ENCODE measurements around the gene CCDC15. TPM values are rescaled to one million over a fixed set of nuclear protein-coding genes. Genes with fewer than 3 reads are reported as not detected.

CCDC15 gene
- total and polyA plus RNA-seq, 2 of the 4 experiments (the other 2 are of a cell fraction): 1.1 to 2.0 TPM

DNA sequence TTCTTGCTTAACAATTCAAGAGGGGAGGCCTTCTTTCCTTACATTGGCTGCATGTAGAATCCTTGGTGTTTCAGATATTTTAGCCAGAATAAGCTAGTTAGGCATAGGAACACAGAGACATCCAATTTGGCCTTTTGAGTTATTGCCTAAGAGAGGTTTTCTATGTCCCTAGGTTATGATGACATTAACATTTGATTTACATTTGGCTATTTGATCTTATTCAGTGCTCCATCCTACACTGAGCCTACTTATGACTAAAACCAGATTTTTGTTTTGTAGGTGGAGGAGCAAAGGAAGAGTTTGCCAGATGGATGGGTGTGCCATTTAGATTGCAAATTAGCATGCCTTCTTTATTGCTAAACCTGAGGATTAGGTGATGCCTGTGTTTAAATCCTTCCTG lies 98.0 kb downstream of the CCDC15 start:
- Histone ChIP-seq H3K56ac (ENCODE audit: extremely low read depth, insufficient read depth, low read length) (no peak overlapping the region), H4K91ac (ENCODE audit: insufficient read depth, low read depth, low read length) (no peak overlapping the region), H3K79me1 (ENCODE audit: low read depth in 1 of 2, low read length in 2 of 2) (no peaks in the 10 kb centered on the region), H3K27ac (ENCODE audit: insufficient read depth, low read length) (no peak overlapping the region), H3K4me2 (ENCODE audit: low read depth, low read length) (no peak overlapping the region), H3K18ac (ENCODE audit: low read depth, low read length) (no peak overlapping the region), H4K5ac (ENCODE audit: low read depth, low read length) (no peak overlapping the region), H2AK5ac (ENCODE audit: low read depth, low read length) (no peak overlapping the region), H3K9me1 (ENCODE audit: insufficient read depth, low read length) (no peaks in the 10 kb centered on the region), H4K20me1 (ENCODE audit: insufficient read depth, low read length) (no peaks in the 10 kb centered on the region), H3K9ac (ENCODE audit: low read depth, low read length) (no peak overlapping the region), H3K9me3 (ENCODE audit: control insufficient read depth, insufficient read depth, low read length) (no peaks in the 10 kb centered on the region), H3K14ac (replicated peaks; ENCODE audit: low read depth, low read length) (no peak overlapping the region), H2BK120ac (ENCODE audit: low read depth, low read length) (no peak overlapping the region), H2AK9ac (replicated peaks; ENCODE audit: low read depth, low read length, poor library complexity) (no peak overlapping the region), H2BK15ac (ENCODE audit: low read depth, low read length) (no peak overlapping the region), H2BK20ac (ENCODE audit: low read depth, low read length) (no peak overlapping the region), H2BK5ac (ENCODE audit: low read depth, low read length, poor library complexity, severe bottlenecking) (no peak overlapping the region), H3K36me3 (ENCODE audit: control insufficient read depth, insufficient read depth, low read length) (no peaks in the 10 kb centered on the region), H3K4me1 (ENCODE audit: control insufficient read depth, insufficient read depth, low read length) (no peaks in the 10 kb centered on the region), H3K27me3 (ENCODE audit: control insufficient read depth, insufficient read depth, low read length) (no peaks in the 10 kb centered on the region), H2AFZ (replicated peaks; ENCODE audit: low read length, poor library complexity) (no peak overlapping the region), H3K4ac (ENCODE audit: low read depth, low read length) (no peak overlapping the region), H3K23ac (ENCODE audit: low read depth, low read length) (no peak overlapping the region), H4K8ac (ENCODE audit: low read depth in 2 of 2, low read length in 2 of 2) (no peak overlapping the region), H3K4me3 (ENCODE audit: insufficient read depth, low read depth, low read length) (no peak overlapping the region)
- dilution Hi-C loops (cut with HindIII; ENCODE audit: low sequenced_read_pairs, unreplicated experiment): no loop called here
- in situ Hi-C loops (cut with MboI; ENCODE audit: low sequenced_read_pairs): no loop called here
- ATAC-seq (ENCODE audit: low read depth) (no peak), DNase-seq (no peak)
- CTCF ChIA-PET: no interaction called here
- POLR2A ChIA-PET (ENCODE audit: unreplicated experiment): no interaction called here
- intact Hi-C loops (cut with micrococcal nuclease): no loop called here
- BruUV-seq (replicated peaks): no TSS peak
- TF ChIP-seq MAZ (IDR thresholded peaks at IDR 0.05; ENCODE audit: borderline replicate concordance, low read depth, low read length) (no peak), RCOR1 (IDR thresholded peaks at IDR 0.05; ENCODE audit: insufficient replicate concordance, low read length) (no peak), MXI1 (IDR thresholded peaks at IDR 0.05; ENCODE audit: borderline replicate concordance, low read depth, low read length) (no peak), NFE2L2 (IDR thresholded peaks at IDR 0.05; ENCODE audit: low read depth, low read length) (no peak), CEBPB (IDR thresholded peaks at IDR 0.05; ENCODE audit: low read depth, low read length) (no peak), FOS (IDR thresholded peaks at IDR 0.05; ENCODE audit: low read depth, low read length) (no peak), SMC3 (IDR thresholded peaks at IDR 0.05; ENCODE audit: low read depth, low read length) (no peak), RFX5 (IDR thresholded peaks at IDR 0.05; ENCODE audit: low read depth, low read length) (no peak), POLR2A (IDR thresholded peaks at IDR 0.05; ENCODE audit: low read depth, low read length) (no peak), BHLHE40 (IDR thresholded peaks at IDR 0.05; ENCODE audit: low read depth, low read length) (no peak), MAFK (IDR thresholded peaks at IDR 0.05; ENCODE audit: low read depth, low read length) (no peak), CTCF (conservative IDR thresholded peaks at IDR 0.05; ENCODE audit: low read depth, low read length) (no peak), CHD1 (IDR thresholded peaks at IDR 0.05; ENCODE audit: low read depth, low read length) (no peak), RAD21 (IDR thresholded peaks at IDR 0.05; ENCODE audit: low read length) (no peak)
- TF ChIP-seq, protein P1, sequence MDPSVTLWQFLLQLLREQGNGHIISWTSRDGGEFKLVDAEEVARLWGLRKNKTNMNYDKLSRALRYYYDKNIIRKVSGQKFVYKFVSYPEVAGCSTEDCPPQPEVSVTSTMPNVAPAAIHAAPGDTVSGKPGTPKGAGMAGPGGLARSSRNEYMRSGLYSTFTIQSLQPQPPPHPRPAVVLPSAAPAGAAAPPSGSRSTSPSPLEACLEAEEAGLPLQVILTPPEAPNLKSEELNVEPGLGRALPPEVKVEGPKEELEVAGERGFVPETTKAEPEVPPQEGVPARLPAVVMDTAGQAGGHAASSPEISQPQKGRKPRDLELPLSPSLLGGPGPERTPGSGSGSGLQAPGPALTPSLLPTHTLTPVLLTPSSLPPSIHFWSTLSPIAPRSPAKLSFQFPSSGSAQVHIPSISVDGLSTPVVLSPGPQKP (IDR thresholded peaks at IDR 0.05; ENCODE audit: borderline replicate concordance, low read depth, low read length): no peak
- TF ChIP-seq, protein P2, sequence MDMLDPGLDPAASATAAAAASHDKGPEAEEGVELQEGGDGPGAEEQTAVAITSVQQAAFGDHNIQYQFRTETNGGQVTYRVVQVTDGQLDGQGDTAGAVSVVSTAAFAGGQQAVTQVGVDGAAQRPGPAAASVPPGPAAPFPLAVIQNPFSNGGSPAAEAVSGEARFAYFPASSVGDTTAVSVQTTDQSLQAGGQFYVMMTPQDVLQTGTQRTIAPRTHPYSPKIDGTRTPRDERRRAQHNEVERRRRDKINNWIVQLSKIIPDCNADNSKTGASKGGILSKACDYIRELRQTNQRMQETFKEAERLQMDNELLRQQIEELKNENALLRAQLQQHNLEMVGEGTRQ (IDR thresholded peaks at IDR 0.05; ENCODE audit: low read depth, low read length): no peak

All from IMR-90 (cell line).